HCT116 (cell line): ENCODE measurements around the gene TOMM34.

Source experiments
- CBX3 ChIP-seq: IDR thresholded peaks from 2 replicates; pipeline ENCODE4 v1.6.1; 2012; ENCODE audit warnings: low read depth
- EZH2 ChIP-seq: fragments of 200-600 bp; sonication (generic); IDR thresholded peaks from 2 replicates; pipeline ENCODE4 v1.6.1; 2017; ENCODE audit warnings: antibody characterized with exemption, mixed run types
- YY1 ChIP-seq: IDR thresholded peaks from 2 replicates; pipeline ENCODE4 v1.6.1; 2011; ENCODE audit warnings: low read length, low read depth, moderate library complexity, mild to moderate bottlenecking; ENCODE audit not compliant: insufficient replicate concordance; ENCODE audit errors: extremely low read depth
- ZNF274 ChIP-seq: fragments of 200-500 bp; sonication (Bioruptor generic); IDR thresholded peaks from 2 replicates; pipeline ENCODE4 v1.6.1; 2014; ENCODE audit warnings: mild to moderate bottlenecking, low read depth, low read length, inconsistent platforms
- TF ChIP-seq, protein P1 (sequence below): IDR thresholded peaks from 2 replicates; pipeline ENCODE4 v1.6.1; 2012; ENCODE audit warnings: low read depth
- TF ChIP-seq, protein P2 (sequence below), 3 experiments: fragments of 200-600 bp in 1 of 3; sonication (generic) in 1 of 3; IDR thresholded peaks in 2 of 3; conservative IDR thresholded peaks in 1 of 3; 2 replicates each; pipeline ENCODE4 v1.5.1; 2012 to 2017; ENCODE audit warnings: low read depth in 2 of 3, low read length in 2 of 3, antibody characterized with exemption in 1 of 3, borderline replicate concordance in 1 of 3, control low read depth in 1 of 3, mild to moderate bottlenecking in 1 of 3, mixed read lengths in 1 of 3, mixed run types in 1 of 3, moderate library complexity in 1 of 3; ENCODE audit not compliant: insufficient read depth in 1 of 3

DNA sequence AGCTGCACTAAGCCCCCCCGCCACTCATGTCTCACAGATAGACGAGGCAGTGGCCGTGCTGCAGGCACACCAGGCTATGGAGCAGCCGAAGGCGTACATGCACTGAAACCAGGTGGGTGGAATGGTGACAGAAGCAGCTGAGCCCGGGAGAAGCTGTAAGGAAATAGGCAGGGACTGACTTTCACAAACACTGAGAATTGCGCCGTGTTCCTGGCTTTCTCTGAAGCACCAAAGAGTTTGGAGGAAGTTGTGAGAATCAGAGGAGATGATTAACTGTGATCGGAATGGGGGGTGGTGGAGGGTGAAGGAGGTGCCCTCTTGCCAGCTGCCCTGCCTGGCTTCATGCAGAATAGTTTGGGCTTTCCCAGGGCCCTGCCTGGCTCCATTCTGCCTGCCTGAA is 21.6 kb downstream of the TOMM34 start:
- TF ChIP-seq CBX3: no peak
- TF ChIP-seq, protein P1, sequence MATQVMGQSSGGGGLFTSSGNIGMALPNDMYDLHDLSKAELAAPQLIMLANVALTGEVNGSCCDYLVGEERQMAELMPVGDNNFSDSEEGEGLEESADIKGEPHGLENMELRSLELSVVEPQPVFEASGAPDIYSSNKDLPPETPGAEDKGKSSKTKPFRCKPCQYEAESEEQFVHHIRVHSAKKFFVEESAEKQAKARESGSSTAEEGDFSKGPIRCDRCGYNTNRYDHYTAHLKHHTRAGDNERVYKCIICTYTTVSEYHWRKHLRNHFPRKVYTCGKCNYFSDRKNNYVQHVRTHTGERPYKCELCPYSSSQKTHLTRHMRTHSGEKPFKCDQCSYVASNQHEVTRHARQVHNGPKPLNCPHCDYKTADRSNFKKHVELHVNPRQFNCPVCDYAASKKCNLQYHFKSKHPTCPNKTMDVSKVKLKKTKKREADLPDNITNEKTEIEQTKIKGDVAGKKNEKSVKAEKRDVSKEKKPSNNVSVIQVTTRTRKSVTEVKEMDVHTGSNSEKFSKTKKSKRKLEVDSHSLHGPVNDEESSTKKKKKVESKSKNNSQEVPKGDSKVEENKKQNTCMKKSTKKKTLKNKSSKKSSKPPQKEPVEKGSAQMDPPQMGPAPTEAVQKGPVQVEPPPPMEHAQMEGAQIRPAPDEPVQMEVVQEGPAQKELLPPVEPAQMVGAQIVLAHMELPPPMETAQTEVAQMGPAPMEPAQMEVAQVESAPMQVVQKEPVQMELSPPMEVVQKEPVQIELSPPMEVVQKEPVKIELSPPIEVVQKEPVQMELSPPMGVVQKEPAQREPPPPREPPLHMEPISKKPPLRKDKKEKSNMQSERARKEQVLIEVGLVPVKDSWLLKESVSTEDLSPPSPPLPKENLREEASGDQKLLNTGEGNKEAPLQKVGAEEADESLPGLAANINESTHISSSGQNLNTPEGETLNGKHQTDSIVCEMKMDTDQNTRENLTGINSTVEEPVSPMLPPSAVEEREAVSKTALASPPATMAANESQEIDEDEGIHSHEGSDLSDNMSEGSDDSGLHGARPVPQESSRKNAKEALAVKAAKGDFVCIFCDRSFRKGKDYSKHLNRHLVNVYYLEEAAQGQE: no peak
- TF ChIP-seq YY1: no peak
- TF ChIP-seq ZNF274: no peak
- no peak for TF ChIP-seq EZH2
- TF ChIP-seq, protein P2, sequence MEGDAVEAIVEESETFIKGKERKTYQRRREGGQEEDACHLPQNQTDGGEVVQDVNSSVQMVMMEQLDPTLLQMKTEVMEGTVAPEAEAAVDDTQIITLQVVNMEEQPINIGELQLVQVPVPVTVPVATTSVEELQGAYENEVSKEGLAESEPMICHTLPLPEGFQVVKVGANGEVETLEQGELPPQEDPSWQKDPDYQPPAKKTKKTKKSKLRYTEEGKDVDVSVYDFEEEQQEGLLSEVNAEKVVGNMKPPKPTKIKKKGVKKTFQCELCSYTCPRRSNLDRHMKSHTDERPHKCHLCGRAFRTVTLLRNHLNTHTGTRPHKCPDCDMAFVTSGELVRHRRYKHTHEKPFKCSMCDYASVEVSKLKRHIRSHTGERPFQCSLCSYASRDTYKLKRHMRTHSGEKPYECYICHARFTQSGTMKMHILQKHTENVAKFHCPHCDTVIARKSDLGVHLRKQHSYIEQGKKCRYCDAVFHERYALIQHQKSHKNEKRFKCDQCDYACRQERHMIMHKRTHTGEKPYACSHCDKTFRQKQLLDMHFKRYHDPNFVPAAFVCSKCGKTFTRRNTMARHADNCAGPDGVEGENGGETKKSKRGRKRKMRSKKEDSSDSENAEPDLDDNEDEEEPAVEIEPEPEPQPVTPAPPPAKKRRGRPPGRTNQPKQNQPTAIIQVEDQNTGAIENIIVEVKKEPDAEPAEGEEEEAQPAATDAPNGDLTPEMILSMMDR (IDR thresholded peaks at IDR 0.05 in 2 of 3, conservative IDR thresholded peaks at IDR 0.05 in 1 of 3; ENCODE audit: borderline replicate concordance in 1 of 3, insufficient read depth in 1 of 3, low read depth in 2 of 3, low read length in 2 of 3): no peak
